Measurements from ENCODE around the gene FAM120A.

- no peak for TF ChIP-seq CTCF (IDR thresholded peaks at IDR 0.05; ENCODE audit: insufficient read depth, low read depth, low read length)
- TF ChIP-seq EZH2 (IDR thresholded peaks at IDR 0.05; ENCODE audit: insufficient read depth, low read length): no peak
These were observed 152.4 kb downstream of the FAM120A start for GRCh38 chr9:93603906-93604326.
